ENCODE results near the gene FRMD4A. TPM values are rescaled to one million over a fixed set of nuclear protein-coding genes. Genes with fewer than 3 reads are reported as not detected.

FRMD4A gene
- total and polyA plus RNA-seq, 10 of the 15 experiments (the other 5 are each of a cell fraction or from before 2014, with no cell fraction given) = 17.8 to 75.2 (median 39.1) TPM

- WGBS (ENCODE audit: insufficient coverage, insufficient replicate concordance, low lambda C conversion rate, missing lambda C conversion rate) = 79% methylated on average over 11 of the region's 11 CpGs
- RAD21 ChIA-PET (ENCODE audit: unreplicated experiment) = no interaction called here
- H3K4me1 ChIP-seq (ENCODE audit: control insufficient read depth, insufficient read depth, low read length) = peaks cover 3% of the 10 kb centered on the region; the same call in 1 of the 2 replicates
- no peak overlapping the region for H2AFZ ChIP-seq (ENCODE audit: control insufficient read depth, low read depth, low read length)
- no peak overlapping the region for H3K4me3 ChIP-seq
- in situ Hi-C loops (cut with MboI) (no loop called here), intact Hi-C loops (cut with micrococcal nuclease; ENCODE audit: unreplicated experiment) (no loop called here)
- H3K9ac ChIP-seq (ENCODE audit: control insufficient read depth, insufficient read depth, low read length) = no peak overlapping the region
- SMC1A ChIA-PET (ENCODE audit: uncharacterized antibody, unreplicated experiment) = interaction anchor here (1.0 kb wide), 2 partner anchors 16 to 136 kb away, joined by 3 read pairs; no protein-coding TSS in a partner anchor
- no peaks in the 10 kb centered on the region for H3K9me3 ChIP-seq (replicated peaks; ENCODE audit: control insufficient read depth, insufficient read depth, low read length)
- ATAC-seq (no peak), DNase-seq (ENCODE audit: low read depth, low spot score) (no peak), FAIRE-seq (no peak)
- H3K79me2 ChIP-seq (ENCODE audit: control insufficient read depth, insufficient read depth, low read length) = no peaks in the 10 kb centered on the region
- POLR2A ChIA-PET = no interaction called here
- no peaks in the 10 kb centered on the region for H4K20me1 ChIP-seq (ENCODE audit: control insufficient read depth, insufficient read depth)
- H3K27ac ChIP-seq (ENCODE audit: control insufficient read depth, insufficient read depth) = no peak overlapping the region
- H3K27me3 ChIP-seq (replicated peaks in 1 of 2; ENCODE audit: control insufficient read depth in 2 of 2, insufficient read depth in 2 of 2, low read length in 1 of 2) = no peaks in the 10 kb centered on the region; a peak in 1 of 4 replicates
- CTCF ChIA-PET = interaction anchor here (0.8 kb wide), 1 partner anchor 11 kb away, joined by 3 read pairs; no protein-coding TSS in a partner anchor
- no peak overlapping the region for H3K4me2 ChIP-seq (ENCODE audit: control insufficient read depth, insufficient read depth)
- H3K36me3 ChIP-seq (ENCODE audit: control insufficient read depth in 2 of 2, insufficient read depth in 2 of 2, low read length in 1 of 2) = no peaks in the 10 kb centered on the region
- BruUV-seq (replicated peaks) = no TSS peak
- TF ChIP-seq ZBTB40 (IDR thresholded peaks at IDR 0.05; ENCODE audit: borderline replicate concordance) (no peak), NFIC (IDR thresholded peaks at IDR 0.05; ENCODE audit: low read depth, low read length) (no peak), SIX5 (IDR thresholded peaks at IDR 0.05; ENCODE audit: low read depth, low read length, severe bottlenecking) (no peak), USF1 (IDR thresholded peaks at IDR 0.05; ENCODE audit: borderline replicate concordance, extremely low read length, insufficient read depth, low read depth, low read length) (no peak), SPI1 (IDR thresholded peaks at IDR 0.05; ENCODE audit: borderline replicate concordance, insufficient read depth, low read depth, low read length) (no peak), MEF2B (IDR thresholded peaks at IDR 0.05; ENCODE audit: partially characterized antibody, poor library complexity, severe bottlenecking) (no peak), HDAC6 (IDR thresholded peaks at IDR 0.05; ENCODE audit: unreplicated experiment) (no peak), EP300 (IDR thresholded peaks at IDR 0.05; ENCODE audit: borderline replicate concordance in 1 of 2, control insufficient read depth in 1 of 2, low read depth in 2 of 2, low read length in 2 of 2) (no peak), ZBED1 (IDR thresholded peaks at IDR 0.05; ENCODE audit: borderline replicate concordance) (no peak), YY1 (IDR thresholded peaks at IDR 0.05; ENCODE audit: low read depth, low read length) (no peak), RAD21 (IDR thresholded peaks at IDR 0.05; ENCODE audit: insufficient read depth, low read depth, low read length) (no peak), POLR2AphosphoS5 (IDR thresholded peaks at IDR 0.05; ENCODE audit: low read length) (no peak)
- TF ChIP-seq, protein P1, sequence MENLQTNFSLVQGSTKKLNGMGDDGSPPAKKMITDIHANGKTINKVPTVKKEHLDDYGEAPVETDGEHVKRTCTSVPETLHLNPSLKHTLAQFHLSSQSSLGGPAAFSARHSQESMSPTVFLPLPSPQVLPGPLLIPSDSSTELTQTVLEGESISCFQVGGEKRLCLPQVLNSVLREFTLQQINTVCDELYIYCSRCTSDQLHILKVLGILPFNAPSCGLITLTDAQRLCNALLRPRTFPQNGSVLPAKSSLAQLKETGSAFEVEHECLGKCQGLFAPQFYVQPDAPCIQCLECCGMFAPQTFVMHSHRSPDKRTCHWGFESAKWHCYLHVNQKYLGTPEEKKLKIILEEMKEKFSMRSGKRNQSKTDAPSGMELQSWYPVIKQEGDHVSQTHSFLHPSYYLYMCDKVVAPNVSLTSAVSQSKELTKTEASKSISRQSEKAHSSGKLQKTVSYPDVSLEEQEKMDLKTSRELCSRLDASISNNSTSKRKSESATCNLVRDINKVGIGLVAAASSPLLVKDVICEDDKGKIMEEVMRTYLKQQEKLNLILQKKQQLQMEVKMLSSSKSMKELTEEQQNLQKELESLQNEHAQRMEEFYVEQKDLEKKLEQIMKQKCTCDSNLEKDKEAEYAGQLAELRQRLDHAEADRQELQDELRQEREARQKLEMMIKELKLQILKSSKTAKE (IDR thresholded peaks at IDR 0.05; ENCODE audit: low read depth, poor library complexity, severe bottlenecking) = no peak
Measured at GRCh38 chr10:13858709-13859108, 472.0 kb downstream of the FRMD4A start.

All from GM12878 (cell line).